ENCODE results near the gene PDGFRB. TPM values are rescaled to one million over a fixed set of nuclear protein-coding genes. Genes with fewer than 3 reads are reported as not detected.

The PDGFRB gene
- total and polyA plus RNA-seq, 9 of the 15 experiments (the other 6 are each of a cell fraction or from before 2014, with no cell fraction given) = 0.01 to 1.5 (median 0.09) TPM; not detected in 3

GRCh38 chr5:150122158-150122510, 33.5 kb downstream of the PDGFRB start (continued):
- TF ChIP-seq CTCF (IDR thresholded peaks at IDR 0.05 in 2 of 3, conservative IDR thresholded peaks at IDR 0.05 in 1 of 3; ENCODE audit: insufficient read depth in 2 of 3, low read depth in 1 of 3, low read length in 3 of 3) = peak; percentile 81 to 83 (median 82)
- peak; percentile 63 for TF ChIP-seq ZBTB33 (CRISPR knock-in tag; IDR thresholded peaks at IDR 0.05)
- TF ChIP-seq RCOR1 (IDR thresholded peaks at IDR 0.05; ENCODE audit: borderline replicate concordance in 1 of 2, low read depth in 2 of 2, low read length in 2 of 2) = peak in 1 of 2 experiments; percentile 30; a peak in 1 of 4 replicates
- no peak for TF ChIP-seq ETS2 (tag; IDR thresholded peaks at IDR 0.05; ENCODE audit: borderline replicate concordance, poor library complexity, severe bottlenecking)
- TF ChIP-seq E2F8 (IDR thresholded peaks at IDR 0.05; ENCODE audit: low read depth, partially characterized antibody) = no peak
- TF ChIP-seq ZNF395 (CRISPR knock-in tag; IDR thresholded peaks at IDR 0.05) = no peak
- no peak for TF ChIP-seq E2F4 (CRISPR knock-in tag; IDR thresholded peaks at IDR 0.05; ENCODE audit: low read depth)
- no peak for TF ChIP-seq CHD4 (IDR thresholded peaks at IDR 0.05; ENCODE audit: insufficient read depth, insufficient replicate concordance, low read depth, low read length, poor library complexity, severe bottlenecking)
- TF ChIP-seq PCBP2 (IDR thresholded peaks at IDR 0.05; ENCODE audit: low read depth, low read length, poor library complexity, severe bottlenecking) = no peak
- TF ChIP-seq CEBPB (tag; IDR thresholded peaks at IDR 0.05) = peak; percentile 48; the same call in 1 of the 2 replicates
- TF ChIP-seq RAD21 (CRISPR knock-in tag; conservative IDR thresholded peaks at IDR 0.05 in 1 of 2, IDR thresholded peaks at IDR 0.05 in 1 of 2) = peak; percentile 73 to 82
- TF ChIP-seq MTA3 (IDR thresholded peaks at IDR 0.05; ENCODE audit: borderline replicate concordance) = 0 out of 2 replicates have a peak, but pooled peaks have one; percentile 38
- TF ChIP-seq IRF2 (CRISPR knock-in tag; IDR thresholded peaks at IDR 0.05) = no peak
- peak; percentile 78 for TF ChIP-seq DEAF1 (CRISPR knock-in tag; IDR thresholded peaks at IDR 0.05)
- TF ChIP-seq COPS2 (conservative IDR thresholded peaks at IDR 0.05) = no peak
